IPS-11a (cell line): Measurements from ENCODE around the gene LAMA3.

Source experiments
- H3K4me3 ChIP-seq: one replicate; pipeline ENCODE4 v1.5.1; 2013; ENCODE audit warnings: low read depth, low read length, control low read depth

Gene LAMA3

GRCh38 chr18:23992941-23993280, 303.7 kb downstream of the LAMA3 start:
- H3K4me3 ChIP-seq, result no peak overlapping the region

- no peak overlapping the region for H3K4me3 ChIP-seq
Measured at GRCh38 chr18:23994361-23994902, 305.2 kb downstream of the LAMA3 start.

GRCh38 chr18:23995180-23995579, 305.9 kb downstream of the LAMA3 start:
- H3K4me3 ChIP-seq, result no peak overlapping the region

DNA sequence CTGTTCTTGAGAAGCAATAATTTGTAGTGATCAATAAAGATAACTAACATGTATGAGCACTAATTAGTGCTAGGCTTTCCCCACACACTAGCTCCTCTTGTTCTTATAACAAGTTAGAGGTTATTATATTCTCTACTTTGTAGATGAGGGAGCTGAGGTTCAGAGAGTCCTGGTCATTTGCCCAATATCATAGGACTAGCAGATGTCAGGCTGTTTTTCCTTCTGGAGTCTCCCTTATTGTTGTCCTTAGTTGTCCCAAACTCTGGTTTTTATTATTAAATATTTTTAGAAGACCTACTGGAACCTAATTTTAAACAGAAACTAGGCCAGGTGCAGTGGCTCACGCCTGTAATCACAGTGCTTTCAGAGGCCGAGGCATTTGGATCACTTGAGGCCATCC, 308.8 kb downstream of the LAMA3 start:
- no peak overlapping the region for H3K4me3 ChIP-seq

DNA sequence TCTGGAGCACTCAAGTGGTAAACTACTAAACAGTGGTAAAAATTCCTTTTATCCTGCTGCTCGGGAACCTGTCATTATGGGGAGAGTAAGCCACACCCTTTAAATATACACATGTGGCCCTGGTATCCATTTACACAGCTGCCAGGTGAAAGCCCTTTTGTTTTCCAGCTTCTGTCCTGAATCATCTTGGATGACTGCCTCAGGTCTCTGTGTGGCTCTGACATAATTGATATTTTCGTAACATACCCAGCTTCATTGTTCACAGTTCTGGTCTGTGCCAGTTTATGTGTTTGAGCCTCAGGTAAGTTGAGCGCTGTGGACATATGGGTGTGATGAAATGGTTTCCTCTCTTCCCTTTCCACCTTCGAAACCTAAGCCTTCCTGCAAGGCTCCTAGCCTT, 309.6 kb downstream of the LAMA3 start:
- H3K4me3 ChIP-seq, result no peak overlapping the region

DNA sequence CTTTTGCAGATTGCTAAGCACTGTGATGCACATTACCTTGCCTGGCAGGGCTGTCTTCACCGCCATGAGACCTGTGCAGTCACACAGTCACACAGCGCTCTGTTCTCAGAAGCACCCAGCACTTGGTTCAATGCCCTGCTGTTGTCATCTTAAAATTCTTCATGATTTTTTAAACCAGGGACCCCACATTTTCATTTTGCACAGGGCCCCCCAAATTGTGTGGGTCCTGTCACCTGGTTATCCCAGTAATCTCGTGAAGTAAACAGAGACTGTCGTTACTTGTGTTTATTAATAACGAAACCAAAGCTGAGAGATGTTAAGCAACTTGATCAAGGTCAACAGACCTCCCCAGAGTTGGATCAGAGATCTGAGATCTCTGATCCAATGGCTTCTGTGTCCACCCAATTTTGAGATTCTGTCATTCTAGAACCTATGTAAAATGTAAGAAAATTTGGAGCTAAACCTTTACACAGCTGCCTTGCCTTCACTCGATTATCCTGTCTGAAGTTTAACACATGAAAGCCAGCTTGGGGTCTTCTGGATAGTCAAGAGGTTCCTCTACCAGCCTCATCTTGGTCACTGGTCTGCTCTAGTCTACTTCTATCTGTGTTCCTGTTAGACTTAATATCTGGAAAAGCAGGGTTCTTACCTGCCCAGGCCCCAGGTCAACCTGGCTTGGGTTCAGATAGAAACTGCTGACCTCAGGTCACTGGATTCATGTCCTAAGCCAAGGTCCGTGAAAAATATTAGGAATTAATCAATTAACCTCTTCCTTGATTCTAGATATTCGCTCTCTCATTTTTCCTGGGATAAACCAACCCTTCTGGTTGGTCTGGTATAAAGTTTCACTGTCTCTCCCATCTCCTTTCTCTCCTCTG, 311.6 kb downstream of the LAMA3 start:
- no peak overlapping the region for H3K4me3 ChIP-seq

DNA sequence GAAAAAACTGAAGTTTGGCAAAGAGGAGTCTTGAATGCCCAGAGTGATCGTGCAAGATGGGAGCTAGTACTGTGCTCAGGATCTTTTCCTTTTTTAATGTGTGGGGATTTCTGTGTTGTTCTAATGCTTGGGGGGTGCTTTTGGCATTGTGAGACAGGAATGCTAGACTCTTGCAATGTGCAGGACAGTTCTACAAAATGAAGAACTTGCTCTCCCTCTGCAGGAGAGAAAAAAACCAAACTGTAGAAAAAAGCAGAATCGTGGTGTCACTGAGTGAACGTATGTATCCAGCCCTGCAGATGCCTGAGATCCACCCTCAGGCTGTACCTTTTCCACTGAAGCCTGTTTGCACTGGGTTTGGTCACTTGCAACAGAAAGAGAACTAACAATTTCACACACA, 313.2 kb downstream of the LAMA3 start:
- no peak overlapping the region for H3K4me3 ChIP-seq

DNA sequence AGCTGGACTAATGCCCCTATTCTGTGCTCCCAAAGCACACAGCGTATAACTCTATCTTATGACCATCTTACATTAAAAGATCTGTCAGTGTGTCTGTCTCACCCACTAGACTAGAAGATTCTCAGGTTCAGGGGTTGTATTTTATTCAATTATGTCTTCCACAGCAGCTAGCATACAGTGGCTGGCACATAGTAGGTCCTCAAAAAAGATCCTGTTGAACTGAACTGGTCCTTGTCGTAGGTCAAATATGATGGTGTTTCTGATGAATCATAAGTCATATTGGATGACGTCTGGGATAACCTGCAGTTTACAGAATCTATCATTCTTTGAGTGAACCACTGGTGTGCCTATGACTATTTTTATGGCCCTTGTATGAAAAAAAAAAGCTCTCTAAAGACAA, 314.0 kb downstream of the LAMA3 start:
- H3K4me3 ChIP-seq, result no peak overlapping the region

GRCh38 chr18:24003903-24004640, 314.8 kb downstream of the LAMA3 start:
- H3K4me3 ChIP-seq, result no peak overlapping the region
